ENCODE measurements around the gene MYO10. TPM values are rescaled to one million over a fixed set of nuclear protein-coding genes. Genes with fewer than 3 reads are reported as not detected.

Gene MYO10
- total RNA-seq, 1 donor from 2014 or later: 67.0 TPM

DNA sequence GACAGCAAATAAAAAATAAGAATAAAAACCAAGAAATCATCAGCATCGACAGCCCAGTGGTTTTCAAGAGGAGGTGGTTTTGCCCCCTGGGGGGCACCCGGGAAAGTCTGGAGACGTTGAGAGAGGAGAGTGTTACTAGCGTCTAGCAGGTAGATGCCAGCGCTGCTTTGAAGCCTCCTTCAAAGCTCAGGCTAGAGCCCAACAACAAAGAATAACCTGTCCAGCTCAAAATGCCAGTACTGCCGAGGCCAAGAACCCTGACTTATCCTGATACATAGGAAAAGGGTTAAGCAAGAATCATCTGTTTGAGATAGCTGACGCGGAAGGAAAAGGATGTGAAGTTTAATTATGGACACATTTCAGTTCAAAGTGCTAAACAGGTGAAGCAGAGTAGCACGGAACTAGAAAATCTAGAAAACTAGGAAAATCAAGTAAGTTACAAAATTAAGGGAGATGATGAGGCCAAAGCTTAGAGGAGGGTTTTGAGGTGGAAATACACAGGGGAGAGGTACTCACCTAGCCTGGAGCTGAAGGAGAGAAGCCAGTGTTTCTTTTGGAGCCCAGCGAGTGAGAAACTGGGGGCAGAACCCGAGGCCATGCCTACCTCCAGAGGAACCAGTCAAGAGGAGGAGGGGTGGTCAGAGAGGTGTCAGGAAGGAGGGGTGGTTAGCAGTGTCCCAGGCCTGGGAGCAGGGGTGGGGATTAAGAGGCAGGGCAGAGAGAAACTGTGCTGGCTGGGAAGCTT is 198.3 kb downstream of the MYO10 start:
- Histone ChIP-seq H3K27me3 (no peaks in the 10 kb centered on the region), H3K36me3 (peaks cover 6% of the 10 kb centered on the region), H3K27ac (peak overlapping the region; percentile 20), H3K4me3 (no peak overlapping the region), H3K9me3 (no peaks in the 10 kb centered on the region), H3K4me1 (peaks cover 43% of the 10 kb centered on the region)
- ATAC-seq (peak; percentile 7), DNase-seq (no peak)
- intact Hi-C loops (cut with DNase I): no loop called here
- TF ChIP-seq, protein P1, sequence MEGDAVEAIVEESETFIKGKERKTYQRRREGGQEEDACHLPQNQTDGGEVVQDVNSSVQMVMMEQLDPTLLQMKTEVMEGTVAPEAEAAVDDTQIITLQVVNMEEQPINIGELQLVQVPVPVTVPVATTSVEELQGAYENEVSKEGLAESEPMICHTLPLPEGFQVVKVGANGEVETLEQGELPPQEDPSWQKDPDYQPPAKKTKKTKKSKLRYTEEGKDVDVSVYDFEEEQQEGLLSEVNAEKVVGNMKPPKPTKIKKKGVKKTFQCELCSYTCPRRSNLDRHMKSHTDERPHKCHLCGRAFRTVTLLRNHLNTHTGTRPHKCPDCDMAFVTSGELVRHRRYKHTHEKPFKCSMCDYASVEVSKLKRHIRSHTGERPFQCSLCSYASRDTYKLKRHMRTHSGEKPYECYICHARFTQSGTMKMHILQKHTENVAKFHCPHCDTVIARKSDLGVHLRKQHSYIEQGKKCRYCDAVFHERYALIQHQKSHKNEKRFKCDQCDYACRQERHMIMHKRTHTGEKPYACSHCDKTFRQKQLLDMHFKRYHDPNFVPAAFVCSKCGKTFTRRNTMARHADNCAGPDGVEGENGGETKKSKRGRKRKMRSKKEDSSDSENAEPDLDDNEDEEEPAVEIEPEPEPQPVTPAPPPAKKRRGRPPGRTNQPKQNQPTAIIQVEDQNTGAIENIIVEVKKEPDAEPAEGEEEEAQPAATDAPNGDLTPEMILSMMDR (IDR thresholded peaks at IDR 0.05): no peak

DNA sequence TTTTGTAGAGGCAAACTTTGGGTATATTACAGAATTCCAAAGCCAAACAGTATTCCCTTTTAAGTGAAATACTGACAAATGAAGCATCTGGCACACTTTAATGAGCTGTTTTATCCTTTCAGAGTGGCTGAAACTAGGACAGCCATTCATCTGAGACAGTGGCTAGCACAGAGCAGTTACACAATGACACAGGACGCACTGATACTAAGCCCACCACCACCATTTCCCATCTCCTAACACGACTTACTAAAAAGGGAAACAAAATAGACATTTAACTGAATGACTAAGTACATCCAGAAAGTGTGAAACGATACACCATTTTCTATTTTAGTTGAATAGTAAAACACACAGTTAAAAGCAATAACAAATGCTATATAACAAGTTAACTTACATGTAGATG is 198.9 kb downstream of the MYO10 start:
- Histone ChIP-seq H3K36me3 (peaks cover 6% of the 10 kb centered on the region), H3K9me3 (no peaks in the 10 kb centered on the region), H3K4me1 (peaks cover 41% of the 10 kb centered on the region), H3K27ac (no peak overlapping the region), H3K4me3 (no peak overlapping the region), H3K27me3 (no peaks in the 10 kb centered on the region)
- TF ChIP-seq, protein P1 (IDR thresholded peaks at IDR 0.05): no peak
- DNase-seq: no peak
- intact Hi-C loops (cut with DNase I): no loop called here
- ATAC-seq: no peak

DNA sequence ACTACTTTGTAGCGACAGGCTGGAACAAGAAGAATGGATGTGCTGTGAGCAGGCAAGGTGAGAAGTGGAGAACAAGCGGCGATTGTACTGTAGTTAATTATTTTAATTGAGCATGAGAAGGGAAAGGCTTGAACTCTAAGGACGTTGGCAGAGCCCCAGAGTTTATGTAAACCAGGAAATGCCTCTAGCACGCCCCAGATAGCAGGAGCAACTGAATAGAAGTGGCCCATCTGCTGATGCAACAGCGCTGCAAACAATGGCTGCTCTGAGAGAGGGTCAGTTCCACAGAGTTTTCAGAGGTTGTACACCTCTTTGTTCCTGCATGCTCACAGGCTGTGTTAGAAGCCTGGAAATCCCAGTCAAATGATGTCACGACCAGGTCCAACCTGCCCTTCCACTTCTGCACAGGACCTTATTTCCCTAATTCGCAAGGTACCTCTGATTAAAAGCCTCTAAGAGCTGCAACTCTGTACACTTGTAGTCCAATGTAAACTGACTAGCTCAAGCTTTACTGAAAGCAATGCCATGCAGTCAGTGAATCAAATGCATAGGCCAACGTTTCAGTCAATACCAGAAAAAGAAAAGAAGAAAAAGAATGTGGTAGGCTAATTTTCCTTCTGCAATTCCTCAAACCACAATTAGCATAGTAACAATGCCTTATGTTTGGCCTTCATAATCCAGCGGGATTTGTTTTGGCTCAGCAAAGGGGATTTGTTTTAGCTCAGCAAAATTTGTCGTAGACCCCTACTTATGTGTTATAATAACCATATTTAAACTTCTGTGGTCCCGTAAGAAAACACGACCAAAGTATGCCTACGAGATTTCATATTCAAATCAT is 199.7 kb downstream of the MYO10 start:
- H3K4me3 ChIP-seq: no peak overlapping the region
- ATAC-seq (peak; percentile 96), DNase-seq (peak; percentile 69)
- intact Hi-C loops (cut with DNase I): no loop called here
- peaks cover 34% of the 10 kb centered on the region for H3K4me1 ChIP-seq
- H3K27me3 ChIP-seq: no peaks in the 10 kb centered on the region
- H3K36me3 ChIP-seq: peaks cover 6% of the 10 kb centered on the region
- H3K9me3 ChIP-seq: no peaks in the 10 kb centered on the region
- TF ChIP-seq, protein P1 (IDR thresholded peaks at IDR 0.05): no peak
- peak overlapping the region; percentile 77 for H3K27ac ChIP-seq

DNA sequence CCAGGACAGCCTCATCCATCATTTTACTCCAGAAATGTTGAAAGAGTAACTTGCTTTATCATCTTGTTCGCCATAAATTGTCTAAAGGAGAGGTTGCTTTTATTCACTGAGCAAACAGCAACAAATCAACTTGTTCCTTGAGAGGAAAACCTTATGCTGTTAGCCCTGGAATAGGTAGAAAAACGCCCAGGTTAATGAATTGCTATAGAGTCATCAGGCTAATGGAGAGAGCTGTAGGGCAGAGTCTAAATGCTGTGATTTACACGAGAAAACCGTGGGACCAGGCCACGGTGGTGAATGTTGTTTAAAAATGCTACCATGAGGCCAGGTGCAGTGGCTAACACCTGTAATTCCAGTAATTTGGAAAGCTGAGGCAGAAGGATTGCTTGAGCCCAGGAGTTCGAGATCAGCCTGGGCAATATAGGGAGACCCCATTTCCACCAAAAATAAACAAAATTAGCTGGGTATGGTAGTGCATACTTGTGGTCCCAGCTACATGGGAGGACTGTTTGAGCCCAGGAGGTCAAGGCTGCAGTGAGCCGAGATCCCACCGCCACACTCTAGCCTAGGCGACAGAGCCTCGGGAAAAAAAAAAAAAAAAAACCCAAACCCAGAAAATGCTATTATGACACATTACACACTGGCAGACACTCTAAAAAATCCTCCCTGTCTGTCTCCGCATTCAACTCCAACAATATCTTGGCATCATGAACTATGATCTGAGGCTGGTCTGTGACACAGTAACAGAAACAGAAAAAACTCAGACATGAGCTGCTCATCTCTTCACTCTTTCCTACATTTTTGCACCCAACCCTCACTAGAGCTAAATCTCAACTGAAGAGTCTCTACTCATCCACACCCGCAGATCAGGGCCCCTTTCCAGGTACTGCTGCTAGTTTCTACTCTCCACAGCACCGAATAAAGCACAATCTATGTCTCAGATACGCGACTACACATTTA is 200.7 kb downstream of the MYO10 start:
- DNase-seq (no peak), ATAC-seq (no peak)
- TF ChIP-seq, protein P1 (IDR thresholded peaks at IDR 0.05): no peak
- Histone ChIP-seq H3K4me3 (no peak overlapping the region), H3K4me1 (peaks cover 34% of the 10 kb centered on the region), H3K27me3 (no peaks in the 10 kb centered on the region), H3K36me3 (peaks cover under 1% of the 10 kb centered on the region), H3K9me3 (no peaks in the 10 kb centered on the region), H3K27ac (peak overlapping the region; percentile 77)
- intact Hi-C loops (cut with DNase I): no loop called here

DNA sequence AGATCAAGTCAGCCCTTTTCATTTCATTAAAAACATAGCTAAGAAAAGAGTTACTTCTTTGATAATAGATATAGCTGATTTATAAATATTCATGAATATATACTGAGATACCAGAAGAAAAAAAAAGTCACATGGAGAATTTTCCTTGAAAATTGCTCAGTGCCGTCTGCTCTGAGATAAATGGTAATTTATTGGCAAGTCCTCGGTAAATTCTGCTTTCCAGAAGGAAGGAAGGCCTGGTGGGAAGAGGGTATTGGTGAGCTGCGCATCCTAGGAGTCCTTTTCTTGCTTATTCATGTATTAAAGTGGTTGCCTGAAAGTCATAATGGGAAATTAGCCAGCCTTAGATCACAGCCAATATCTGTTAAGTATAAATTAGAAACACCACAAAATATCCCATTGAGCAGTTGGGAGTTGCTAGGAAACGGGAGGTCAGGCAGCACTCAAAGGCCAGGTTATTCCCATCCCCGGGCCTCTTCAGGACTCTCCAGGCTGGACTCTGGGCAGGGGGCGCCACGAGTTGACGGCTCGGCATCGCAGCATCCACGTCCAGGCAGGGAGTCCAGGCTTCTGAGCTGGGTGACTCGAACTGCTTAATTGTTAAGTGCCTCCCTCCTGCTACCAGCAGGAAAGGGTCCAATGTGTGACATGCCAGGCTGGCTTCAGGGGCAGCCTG is 202.6 kb downstream of the MYO10 start:
- no peaks in the 10 kb centered on the region for H3K9me3 ChIP-seq
- DNase-seq (no peak), ATAC-seq (no peak)
- H3K27ac ChIP-seq: no peak overlapping the region
- no peaks in the 10 kb centered on the region for H3K27me3 ChIP-seq
- TF ChIP-seq, protein P1 (IDR thresholded peaks at IDR 0.05): no peak
- peaks cover 34% of the 10 kb centered on the region for H3K4me1 ChIP-seq
- intact Hi-C loops (cut with DNase I): no loop called here
- no peaks in the 10 kb centered on the region for H3K36me3 ChIP-seq
- H3K4me3 ChIP-seq: no peak overlapping the region
